Metanephros (tissue), 2 donors: ENCODE measurements around the gene MRPS23. TPM values are rescaled to one million over a fixed set of nuclear protein-coding genes. Genes with fewer than 3 reads are reported as not detected.

Experiments used
- small RNA-seq: library from RNA; depleted of rRNA; stranded (forward); fragments of <200 nt; gene quantifications from one replicate; pipeline ENCODE3, GENCODE V24; 2014; ENCODE audit warnings: low replicate concordance
- total RNA-seq: library from RNA; depleted of rRNA; stranded (reverse); fragments of >200 nt; gene quantifications from one replicate; pipeline ENCODE4 v1.2.3, GENCODE V29; 2014

MRPS23 gene
- 32.2 TPM for total RNA-seq

GRCh38 chr17:57849874-57850754, at the start of gene MRPS23:
Gene MRPS23, minus strand, starts transcription at chr17:57850044. Its CDS starts 34 bp downstream, at chr17:57850010.

Small RNAs within 50 kb of the gene (small RNA-seq; reads per million reads assigned to genes)
- gene RN7SKP94 = not detected

Other genes starting within 250 kb of the MRPS23 start
- gene CCDC182, start 104.7 kb downstream of the MRPS23 start, total RNA-seq = not detected
- gene CUEDC1, start 105.4 kb upstream of the MRPS23 start, total RNA-seq = 22.6 TPM
- gene VEZF1, start 138.2 kb upstream of the MRPS23 start, total RNA-seq = 61.1 TPM
- 261 TPM for gene SRSF1, start 157.2 kb upstream of the MRPS23 start, total RNA-seq
- gene DYNLL2, start 233.4 kb upstream of the MRPS23 start, total RNA-seq = 27.5 TPM